AG20443 (cell line): ENCODE measurements around the gene SELENOI.
"Not testable (repeated sequence)": the region's sequence is repeated elsewhere in the genome, so short reads cannot be mapped to it uniquely, and the experiment has no call there.

Source experiments
- DNase-seq: peaks from one replicate; pipeline ENCODE4 v3.0.0; 2012; ENCODE audit warnings: low spot score, mixed read lengths

Gene SELENOI

DNA sequence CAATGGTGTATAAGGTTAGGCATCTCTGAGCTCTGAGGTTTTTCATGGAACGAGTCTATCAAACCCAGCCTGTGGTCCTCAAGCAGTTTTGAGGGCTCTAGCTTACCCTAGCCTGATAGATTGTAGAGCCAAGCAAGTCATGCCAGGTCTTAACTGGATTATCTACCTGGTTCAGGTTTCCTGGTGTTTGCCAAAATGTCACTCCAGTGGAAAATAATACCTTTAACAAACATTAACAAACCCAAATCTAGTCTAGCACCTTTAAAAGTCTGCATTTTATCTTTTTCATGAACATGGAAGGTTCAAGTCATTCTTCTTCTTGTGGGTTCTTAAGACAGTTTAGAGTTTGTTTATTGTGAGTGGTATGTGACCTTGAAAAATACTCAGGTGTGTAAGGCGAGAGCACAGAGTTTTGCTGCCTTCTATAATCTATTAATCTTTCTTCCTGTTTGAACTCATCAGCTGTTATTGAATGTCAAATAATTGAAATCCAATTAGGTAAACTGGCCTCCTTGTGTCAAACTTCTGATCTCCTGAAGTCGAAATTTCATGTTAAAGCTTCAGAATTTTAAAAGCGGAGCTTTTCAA, 14.0 kb downstream of the SELENOI start:
- DNase-seq = no peak

DNA sequence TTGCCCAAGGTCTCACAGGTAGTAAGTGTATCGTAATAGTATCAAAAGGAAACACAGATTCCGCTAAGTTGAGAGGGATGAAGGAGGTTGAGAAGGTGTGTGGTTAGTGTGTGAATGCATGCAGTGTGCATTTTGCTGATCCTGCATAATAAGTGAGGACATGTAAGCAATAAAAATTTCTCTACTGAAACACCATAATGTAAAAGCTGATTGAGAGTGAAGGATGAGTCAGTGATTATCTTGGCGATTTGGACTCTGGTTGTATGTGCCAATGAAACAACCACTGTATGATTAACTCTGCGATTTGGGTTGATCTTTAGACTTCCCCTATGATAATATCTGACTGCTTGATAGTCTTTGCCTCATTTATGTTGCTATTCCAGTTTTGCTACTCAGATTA, 17.4 kb downstream of the SELENOI start:
- peak; percentile 31 for DNase-seq

DNA sequence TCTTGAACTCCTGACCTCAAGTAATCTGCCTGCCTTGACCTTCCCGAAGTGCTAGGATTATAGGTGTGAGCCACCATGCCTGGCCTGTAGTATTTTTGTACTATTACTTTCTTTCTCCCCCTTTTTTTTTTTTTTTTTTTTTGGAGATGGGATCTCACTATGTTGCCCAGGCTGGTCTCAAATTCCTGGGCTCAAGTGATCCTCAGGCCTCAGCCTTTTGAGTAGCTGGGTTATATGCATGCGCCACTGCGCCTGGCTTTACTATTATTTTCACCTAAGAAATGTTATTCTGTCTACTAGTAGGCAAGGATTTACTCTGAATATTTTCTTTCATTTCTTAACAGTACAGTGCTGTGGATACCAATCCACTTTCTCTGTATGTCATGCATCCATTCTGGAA, 18.0 kb downstream of the SELENOI start:
- no peak for DNase-seq

DNA sequence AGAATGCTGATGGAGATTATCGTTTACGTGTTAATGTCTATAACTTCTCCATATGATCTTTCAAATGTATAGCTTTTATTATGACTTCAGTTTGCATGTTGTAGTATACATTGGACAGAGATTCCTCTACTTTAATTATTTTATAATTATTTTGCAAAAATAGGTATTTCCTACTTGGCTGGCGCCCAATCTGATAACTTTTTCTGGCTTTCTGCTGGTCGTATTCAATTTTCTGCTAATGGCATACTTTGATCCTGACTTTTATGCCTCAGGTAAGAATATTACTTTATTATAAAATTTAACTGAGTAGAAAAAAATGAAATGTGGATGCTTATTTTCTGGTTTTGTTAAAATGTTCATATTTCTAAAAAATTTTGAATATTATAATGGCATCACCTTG, 18.7 kb downstream of the SELENOI start:
- DNase-seq = no peak

DNA sequence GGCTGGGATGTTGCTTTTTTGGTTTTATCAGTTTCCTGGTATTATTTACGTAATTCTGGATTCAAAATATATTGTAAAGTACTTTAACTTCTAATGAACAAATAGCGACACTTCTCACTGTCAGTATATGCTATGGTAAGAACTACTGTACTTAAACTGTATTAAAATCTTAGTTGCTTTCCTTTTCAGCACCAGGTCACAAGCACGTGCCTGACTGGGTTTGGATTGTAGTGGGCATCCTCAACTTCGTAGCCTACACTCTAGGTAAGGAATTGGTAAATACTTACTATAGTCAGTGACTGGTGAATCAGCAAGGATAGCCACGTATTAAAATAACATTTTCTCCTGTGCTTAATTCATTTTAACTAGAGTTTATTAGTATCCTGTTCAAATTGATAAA, 21.0 kb downstream of the SELENOI start:
- DNase-seq = no peak

DNA sequence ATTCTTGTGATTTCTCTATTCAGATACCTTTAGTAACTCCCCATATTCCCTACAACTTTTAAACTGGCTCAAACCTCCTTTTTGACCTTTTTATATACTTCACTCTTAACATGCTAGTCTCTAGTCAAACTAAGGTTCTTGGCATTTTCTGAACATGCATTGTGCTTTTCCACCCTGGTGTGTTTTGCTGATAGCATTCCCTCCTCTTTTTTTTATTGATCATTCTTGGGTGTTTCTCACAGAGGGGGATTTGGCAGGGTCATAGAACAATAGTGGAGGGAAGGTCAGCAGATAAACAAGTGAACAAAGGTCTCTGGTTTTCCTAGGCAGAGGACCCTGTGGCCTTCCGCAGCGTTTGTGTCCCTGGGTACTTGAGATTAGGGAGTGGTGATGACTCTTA, 23.7 kb downstream of the SELENOI start:
- DNase-seq = not testable (repeated sequence)

DNA sequence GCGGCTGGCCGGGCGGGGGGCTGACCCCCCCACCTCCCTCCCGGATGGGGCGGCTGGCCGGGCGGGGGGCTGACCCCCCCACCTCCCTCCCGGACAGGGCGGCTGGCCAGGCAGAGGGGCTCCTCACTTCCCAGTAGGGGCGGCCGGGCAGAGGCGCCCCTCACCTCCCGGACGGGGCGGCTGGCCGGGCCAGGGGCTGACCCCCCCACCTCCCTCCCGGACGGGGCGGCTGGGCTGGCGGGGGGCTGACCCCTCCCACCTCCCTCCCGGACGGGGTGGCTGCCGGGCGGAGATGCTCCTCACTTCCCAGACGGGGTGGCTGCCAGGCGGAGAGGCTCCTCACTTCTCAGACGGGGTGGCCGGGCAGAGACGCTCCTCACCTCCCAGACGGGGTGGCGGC, 25.0 kb downstream of the SELENOI start:
- DNase-seq = not testable (repeated sequence)

DNA sequence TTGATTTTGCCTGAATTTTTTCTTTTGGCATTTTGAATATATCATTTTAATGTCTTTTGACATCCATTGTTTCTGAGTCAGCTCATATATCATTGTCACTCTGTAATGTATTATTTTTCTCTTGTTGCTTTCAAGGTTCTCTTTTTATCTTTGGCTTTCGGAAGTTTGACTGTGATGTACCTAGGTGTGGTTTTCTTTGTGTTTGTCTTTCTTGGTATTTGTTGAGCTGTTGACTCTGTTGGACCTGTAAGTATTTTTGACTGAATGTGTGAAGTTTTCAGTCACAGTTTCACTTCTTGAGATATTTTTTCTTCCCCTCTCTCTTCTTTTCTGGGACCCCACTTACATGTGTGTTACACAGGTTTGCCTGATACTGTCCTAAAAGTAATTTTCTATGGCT, 30.9 kb downstream of the SELENOI start:
- DNase-seq = no peak

DNA sequence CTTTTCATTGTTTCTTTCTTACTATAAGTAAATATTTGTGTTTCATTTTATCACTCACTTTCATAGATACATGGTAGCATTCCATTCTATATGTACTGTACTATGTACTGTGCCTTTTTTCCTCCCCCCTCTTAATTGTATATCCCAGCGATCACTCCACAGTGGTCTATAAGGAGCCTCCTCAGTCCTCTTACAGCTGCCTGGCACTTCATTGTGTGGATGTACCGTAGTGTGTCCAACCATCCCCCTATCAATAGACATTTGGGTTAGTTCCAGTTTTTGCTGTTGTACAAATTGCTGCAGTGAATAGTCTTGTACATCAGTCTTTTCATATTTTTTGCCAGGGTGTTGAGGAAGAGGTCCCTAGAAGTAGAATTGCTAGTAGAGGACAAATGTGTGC, 34.3 kb downstream of the SELENOI start:
- no peak for DNase-seq

DNA sequence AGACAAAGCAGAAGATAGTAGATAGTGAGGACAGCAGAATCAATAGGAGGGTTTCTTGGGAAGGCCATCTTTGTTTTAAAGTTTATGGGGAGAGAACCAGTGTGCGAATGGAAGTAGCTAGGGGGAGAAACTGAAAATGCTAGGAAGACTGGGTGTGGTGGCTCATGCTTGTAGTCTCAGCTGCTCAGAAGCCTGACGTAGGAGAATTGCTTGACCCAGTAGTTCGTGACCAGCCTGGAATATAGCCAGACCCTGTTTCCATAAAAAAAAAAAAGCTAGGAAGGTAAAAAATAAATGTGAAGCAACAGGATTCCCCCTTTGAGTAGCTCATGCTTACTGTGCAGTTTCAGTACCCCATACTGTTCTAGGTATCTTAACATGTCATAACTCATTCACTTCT, 36.6 kb downstream of the SELENOI start:
- no peak for DNase-seq

DNA sequence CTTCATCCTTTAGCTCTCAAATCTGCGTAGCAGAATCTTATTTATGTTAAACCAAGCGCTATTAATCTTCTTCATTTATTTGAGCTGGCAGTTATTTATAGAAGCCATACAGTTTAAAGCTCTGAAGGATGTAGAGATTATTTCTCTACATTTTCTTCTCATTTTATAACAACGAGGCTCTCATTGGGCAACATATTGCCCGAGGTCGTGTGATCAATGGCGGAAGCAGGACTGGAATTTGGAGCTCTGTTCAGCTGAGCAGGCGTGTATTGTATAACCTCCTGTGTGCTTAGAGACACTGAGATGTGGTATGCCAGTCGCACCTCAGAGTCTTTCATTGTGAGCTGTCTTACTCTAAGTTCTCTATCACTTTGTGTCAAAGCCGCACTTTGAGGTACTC, 38.2 kb downstream of the SELENOI start:
- DNase-seq = no peak

DNA sequence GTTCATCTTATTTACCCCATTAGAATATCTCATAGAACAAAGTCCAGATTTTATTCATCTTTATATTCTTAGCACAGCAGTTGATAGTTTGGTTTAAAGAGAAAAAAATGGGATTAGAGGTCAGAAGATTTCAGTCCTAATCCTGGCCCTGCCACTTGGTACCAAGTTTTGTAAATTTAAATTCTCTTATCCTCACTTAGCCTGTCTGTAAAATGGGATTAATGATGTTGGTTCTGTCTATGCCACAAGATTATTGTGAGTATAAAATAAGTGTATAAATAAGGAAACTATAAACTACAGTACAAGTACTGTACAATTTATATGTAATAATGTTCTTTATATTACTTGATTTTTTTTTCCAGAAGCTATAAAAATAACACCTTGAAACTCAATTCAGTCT, 38.7 kb downstream of the SELENOI start:
- no peak for DNase-seq

DNA sequence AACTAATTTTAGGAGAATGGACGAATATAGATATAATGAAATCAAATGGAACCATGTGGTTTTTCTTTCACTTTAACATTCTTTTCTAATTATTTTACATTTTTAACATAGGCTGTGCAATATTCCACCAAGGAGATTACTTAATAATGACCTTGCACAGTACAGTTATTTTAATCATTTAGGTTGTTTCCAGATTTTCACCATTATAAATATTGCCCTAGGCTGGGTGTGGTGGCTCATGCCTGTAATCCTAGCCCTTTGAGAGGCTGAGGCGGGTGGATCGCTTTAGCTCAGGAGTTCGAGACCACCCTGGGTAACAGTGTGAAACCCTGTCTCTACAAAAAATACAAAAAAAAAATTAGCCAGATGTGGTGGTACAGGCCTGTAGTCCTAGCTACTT, 41.2 kb downstream of the SELENOI start:
- DNase-seq = no peak

DNA sequence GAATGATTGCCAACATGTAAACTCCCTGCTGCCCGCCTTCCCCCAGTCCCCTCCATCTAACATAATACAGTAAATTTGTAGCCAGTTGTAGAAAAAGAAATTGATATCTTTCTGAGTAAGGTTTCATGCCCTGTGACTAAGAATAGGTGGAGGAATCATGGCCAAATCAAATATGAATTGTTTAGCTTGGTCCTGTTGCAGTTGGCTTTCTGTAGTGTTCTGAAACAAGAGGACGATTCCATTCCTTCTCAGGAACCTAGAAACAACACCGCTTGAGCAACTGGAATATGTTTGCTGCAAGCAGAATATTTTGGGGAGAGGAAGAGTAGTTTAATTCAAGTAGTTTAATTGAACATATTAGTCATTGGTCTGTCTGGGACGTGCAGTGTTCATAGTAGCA, 48.8 kb downstream of the SELENOI start:
- DNase-seq = no peak

DNA sequence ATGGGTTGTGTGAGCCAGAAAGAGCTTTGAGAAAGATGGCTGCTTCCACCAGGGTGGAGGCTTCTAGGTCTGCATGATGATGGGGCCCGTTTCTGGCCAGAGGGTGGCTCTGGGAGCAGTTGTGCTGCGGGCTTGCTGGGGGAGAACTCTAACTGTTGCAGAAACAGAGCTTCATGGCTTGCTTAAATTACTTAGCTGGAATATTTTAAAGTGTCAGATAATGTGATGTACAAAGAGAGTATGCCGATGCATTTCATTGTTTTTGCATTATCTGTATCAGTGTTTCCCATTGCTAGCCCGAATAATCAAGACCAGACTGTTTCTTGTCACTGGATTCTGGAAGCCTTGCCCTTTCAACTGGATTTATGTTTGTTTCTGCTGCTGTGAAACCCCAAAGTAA, 49.5 kb downstream of the SELENOI start:
- no peak for DNase-seq

DNA sequence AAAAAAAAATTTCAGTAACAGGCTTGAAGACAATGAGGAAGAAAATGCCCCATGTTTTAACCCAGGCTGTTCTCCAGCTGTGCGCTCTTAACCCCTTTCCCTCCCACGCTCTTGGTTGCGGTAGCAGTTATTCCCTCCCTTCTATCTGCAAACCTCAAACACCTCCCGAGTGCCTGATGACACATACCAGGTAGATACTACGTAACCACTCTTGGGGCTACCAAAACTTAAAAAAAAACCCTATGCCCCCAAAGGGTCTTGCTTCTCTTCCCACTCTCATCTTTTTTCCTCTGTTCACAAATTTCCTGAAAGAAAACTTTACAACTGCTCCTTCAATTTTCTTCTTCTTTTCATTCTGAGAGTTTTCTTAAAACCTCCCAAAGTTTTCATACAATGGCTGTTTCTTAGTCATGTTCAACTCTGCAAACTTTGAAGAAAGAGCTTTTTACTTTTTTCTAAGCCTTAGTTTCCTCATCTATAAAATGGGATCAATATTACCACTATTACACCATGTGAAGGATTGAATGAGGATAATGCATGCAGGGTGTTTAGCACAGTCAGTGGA, 50.9 kb downstream of the SELENOI start:
- no peak for DNase-seq

DNA sequence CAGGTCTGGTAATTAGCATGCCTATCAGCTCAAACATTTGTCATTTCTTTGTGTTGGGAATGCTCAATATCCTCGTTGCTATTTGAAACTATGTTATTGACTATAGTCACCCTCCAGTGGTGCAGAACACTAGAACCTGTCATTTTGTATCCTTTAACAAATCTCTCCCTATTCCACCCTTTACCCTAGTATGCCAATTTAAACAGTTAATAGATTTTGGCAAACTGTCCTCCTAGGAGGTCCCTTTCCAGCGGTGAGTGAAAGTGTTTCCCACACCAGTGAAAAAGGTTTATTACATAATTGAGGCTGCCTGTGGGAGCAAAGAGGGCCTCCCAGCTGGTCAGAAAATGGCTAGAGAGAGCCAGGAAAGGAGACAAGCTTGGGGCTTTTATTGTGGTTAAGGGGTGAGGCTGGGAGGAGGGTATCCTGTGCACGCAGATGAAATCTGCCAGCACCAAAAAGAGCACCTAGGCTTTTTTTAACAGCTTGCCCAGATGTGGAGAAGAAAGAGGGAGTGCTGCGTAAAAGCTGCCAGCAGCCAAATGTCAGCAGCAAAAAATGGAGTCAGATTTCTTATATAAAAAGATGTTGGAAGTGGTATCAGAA, 53.9 kb downstream of the SELENOI start:
- DNase-seq = no peak

DNA sequence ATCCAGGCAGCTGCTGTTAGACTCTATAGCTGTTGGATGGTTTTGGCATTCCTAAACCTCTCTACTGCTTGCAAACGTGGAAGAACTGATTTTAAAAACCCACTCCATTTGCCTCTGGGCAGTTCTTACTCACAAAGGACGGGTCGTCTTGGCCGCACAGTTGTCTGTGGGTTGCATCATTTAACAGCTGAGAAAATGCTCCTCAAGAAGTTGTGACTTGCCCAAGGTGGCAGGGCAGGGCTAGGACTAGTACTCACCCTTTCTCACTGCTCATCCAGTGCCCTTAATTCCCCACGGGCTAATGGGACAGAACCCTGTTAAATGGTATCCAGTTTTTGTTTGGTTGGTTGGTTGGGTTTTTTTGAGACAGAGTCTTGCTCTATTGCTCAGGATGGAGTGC, 54.8 kb downstream of the SELENOI start:
- no peak for DNase-seq

DNA sequence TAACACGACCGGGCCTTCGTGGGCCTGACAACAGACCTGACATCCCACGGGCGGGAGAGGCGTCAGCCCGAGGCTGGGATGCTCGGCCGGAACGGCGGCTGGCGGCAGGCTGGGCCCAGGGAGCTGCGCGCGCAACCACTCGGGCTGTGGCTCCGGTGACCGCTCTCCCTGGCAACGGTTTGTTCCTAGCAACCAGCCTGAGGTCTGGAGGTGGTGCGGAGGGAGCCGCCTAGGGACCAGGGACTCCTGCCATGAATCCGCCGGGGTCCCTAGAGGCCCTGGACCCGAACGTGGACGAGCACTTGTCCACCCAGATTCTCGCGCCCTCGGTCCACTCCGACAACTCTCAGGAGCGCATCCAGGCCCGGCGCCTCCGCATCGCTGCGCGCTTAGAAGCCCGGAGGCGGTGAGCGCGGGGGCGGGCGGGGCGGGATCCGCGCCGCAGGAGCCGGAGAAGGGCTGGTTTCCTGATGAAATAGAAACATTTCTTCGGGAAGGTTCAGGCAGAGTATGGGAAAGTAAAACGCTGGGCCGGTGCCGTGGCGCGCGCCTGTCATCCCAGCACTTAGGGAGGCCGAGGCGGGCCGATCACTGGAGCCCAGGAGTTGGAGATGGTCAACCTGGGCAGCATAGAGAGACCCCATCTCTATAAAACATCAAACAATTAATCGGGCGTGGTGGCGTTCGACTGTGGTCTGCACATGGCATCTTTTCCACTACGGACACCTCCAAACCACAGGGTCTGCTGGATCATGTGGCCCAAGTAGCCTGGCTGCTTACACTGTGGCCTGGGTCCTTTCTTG, 56.0 kb downstream of the SELENOI start, which contains the start of gene DRC1:
TSS of gene DRC1 (plus strand) at position 182 of the 803 bp plus-strand sequence. CDS start at position 252, 70 bp downstream.
- DNase-seq = peak; percentile 100

DNA sequence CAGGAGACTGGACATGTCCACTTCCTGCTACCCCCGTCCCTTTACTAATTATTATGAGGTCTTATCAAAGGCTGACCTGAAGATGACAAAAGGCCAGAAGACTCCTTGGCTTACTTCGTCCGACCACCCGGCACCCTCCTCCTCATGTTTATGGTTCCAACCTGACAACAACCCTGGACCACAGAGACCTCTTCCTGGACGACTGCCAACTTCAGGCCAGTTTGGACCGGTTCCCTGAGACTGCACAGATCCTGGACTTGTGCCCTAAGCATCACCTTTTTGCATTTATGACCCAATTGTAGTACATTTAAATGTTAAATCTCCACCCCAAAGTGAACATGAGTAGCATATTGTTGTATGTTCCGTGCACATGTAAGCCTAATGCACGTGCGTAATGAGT, 61.6 kb downstream of the SELENOI start:
- DNase-seq = no peak

DNA sequence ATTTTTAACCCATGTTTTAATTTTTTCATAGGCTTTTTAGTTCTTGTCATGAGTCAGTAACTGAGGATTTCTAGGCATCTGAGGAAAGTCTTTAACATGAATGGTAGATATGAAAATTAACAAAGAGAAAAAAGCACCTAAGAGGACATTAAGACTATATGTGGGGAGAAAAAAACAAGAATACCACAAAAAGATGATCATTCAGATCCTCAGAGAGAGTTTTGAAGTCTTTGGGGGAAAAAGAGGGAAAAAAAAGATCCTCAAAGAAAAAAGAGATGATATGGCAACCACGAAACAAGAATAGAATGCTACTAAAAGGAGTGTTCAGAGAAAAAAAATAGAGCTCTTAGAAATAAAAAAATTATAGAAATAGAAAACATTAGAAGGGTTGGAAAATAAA, 63.8 kb downstream of the SELENOI start:
- no peak for DNase-seq

DNA sequence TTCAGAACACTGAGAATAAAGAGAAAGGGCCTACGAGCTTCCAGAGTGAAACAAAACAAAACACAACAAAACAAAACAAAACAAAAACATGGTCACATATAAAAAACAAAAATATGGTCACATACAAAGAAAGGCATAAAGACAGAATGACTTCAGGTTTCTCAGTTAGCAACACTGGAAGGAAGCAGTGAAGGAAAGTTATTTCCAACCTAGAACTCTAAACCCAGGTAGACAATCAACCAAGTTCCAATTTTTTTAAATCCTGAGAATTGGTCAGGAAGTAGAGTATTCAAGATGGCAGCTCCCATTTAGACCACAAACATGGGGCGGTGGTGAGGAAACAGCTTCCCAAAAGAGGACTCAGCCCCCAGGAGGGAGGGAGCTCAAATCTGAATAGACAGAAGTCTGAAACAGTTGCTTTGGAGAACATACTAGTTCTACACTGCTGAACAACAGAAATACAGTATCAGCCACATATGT, 64.9 kb downstream of the SELENOI start:
- DNase-seq = no peak

DNA sequence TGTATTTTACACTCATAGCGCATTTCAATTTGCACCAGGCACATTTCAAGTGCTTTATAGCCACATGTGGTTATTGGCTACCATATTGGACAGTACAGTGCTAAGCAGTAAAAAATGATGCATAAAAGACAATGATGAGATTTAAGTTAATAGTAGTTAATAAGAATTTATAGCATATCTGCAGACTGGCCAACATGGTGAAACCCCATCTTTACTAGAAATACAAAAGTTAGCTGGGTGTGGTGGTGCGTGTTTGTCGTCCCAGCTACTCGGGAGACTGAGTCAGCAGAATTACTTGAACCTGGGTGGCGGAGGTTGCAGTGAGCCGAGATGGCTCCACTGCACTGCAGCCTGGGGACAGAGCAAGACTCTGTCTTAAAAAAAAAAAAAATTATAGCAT, 65.5 kb downstream of the SELENOI start:
- no peak for DNase-seq
